ENCODE data around the gene CD83.
"Not testable (repeated sequence)": the region's sequence is repeated elsewhere in the genome, so short reads cannot be mapped to it uniquely, and the experiment has no call there.

CD83 gene

GRCh38 chr6:14142063-14142450, 24.5 kb downstream of the CD83 start:
- DNase-seq: no peak
- intact Hi-C loops (cut with DNase I): no loop called here

DNA sequence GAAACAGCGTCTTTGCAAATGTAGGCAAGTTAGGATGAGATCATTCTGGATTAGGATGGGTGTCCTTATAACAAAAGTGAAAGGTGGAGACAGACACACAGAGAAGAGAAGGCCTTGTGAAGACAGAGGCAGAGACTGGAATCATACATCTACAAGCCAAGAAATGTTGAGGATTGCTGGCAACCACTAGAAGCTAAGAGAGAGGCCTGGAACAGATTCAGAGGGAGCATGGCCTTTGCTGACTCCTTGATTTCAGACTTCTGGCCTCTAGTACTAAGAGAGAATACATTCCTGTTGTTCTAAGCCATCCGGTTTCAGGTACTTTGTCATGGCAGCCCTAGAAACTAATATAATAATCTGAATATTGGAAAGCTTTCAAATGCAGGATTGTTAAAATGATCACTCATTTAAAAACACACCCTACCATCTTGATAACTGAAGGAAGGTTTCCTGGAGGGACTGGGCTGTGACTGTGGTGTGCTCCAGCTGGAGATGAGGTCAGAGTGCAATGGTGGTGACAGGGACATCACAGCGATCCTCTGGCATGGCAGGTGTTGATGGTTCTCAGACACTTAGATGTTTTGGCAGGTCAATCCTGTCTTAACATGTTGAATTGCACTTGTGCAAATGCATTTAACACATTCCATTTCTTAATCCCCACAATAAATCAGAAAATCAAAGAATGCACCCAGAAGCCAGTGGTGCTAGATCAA, 25.1 kb downstream of the CD83 start:
- intact Hi-C loops (cut with DNase I): no loop called here
- no peak for DNase-seq

DNA sequence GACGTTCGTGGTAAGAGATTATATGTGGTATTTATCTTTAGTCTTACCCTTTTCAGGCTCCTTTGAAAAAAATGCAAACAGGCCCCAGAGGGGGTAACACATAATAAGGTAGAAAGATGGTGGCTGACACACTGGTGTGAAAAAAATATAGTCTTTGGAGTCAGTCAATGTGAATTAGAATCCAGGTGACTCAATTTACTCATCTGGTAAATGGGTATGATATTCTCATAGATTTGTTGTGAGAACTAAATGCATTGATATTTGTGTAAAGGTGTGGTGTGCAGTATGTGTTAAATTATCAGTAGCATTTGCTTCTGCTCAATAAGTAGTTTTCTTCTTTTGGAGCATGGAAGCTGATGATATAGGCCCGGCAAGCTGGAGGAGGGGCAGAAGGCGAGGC, 25.7 kb downstream of the CD83 start:
- DNase-seq: no peak
- intact Hi-C loops (cut with DNase I): no loop called here

DNA sequence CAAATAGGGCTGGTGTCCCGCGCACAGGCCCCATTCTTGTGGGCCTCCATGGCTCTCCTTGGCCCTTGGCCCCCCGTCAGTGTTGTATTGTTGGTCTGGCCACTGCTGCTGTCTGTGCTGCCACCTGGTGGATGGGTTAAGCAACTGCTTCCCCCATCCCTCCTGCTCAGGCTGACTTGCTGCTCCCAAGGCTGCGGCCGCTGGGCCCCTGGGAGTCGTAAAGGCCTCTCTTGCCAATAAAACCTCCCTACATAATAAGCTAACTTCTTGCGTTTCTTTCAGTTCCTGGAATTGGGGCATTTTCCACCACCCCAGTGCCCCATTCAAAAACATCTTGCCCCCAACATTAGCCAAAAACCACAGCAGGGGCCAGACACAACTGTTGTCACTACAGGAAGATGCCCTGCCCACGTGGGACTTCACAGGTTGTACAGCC, 27.1 kb downstream of the CD83 start:
- DNase-seq: peak; percentile 17 to 81 (median 62)
- intact Hi-C loops (cut with DNase I): no loop called here

DNA sequence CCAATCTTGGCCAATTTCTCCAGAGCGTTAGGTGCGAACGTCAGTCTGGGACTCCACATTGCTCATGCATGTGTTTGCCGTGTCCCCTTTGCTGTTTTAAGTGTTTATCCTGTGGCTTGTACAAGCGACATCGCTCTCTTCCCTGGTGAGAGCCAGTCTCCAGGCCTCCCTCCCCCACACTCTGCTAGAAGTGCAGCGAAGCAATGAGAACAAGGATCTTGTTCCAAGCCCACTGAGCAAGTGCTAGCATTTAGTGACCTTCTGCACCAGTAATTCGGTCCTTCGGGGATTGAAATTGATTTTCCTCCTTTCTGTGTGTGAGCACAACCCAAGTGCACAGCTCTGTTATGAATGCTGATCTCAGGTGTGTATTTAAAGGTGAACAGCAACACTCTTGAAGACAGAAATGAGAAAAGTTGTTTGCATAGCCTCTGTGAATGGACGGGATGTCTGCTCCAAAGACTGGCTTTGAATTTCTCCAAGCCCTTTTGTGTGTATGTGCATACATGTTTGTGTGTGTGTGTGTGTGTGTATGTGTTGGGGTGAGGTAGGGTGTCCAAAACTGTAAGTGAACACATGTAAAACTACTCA, 29.0 kb downstream of the CD83 start:
- intact Hi-C loops (cut with DNase I): no loop called here
- no peak for DNase-seq

DNA sequence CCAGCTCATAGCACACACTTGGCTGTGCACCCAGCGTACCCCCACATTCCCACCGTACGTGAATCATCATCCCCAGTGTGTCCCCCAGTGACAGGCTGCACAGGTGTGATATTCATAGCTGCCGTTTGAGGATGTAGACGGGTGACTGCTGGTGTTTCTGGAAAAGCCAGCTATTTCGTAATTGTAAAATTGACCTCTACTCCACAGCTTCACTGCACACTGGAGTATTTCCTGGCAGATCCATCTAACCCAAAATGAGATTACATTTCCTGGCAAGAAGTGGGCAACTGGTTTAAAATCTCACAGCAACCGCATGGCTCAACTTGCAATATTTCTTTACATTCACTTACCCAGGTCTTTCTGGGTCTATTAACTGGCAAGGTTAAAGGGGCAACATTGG, 30.3 kb downstream of the CD83 start:
- no peak for DNase-seq
- intact Hi-C loops (cut with DNase I): no loop called here

DNA sequence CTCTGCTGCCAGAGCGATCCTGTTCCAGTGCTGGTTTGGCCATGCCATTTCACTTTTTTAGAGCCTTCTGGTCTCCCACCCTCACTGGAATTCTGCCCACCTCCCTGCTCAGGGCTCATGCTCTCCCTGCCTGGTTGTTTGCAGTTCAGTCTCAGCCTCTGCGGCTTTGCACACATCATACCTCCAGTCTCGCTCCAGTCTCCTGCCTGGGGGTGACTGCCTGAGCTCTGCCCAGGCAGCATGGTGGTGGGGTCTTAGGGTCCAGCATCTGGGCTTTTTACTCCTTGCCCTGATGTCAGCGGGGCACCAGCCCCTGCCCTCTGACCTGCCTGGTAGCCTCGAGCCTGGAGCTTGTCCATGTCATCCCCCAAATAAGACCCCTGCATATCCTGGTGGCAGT, 30.9 kb downstream of the CD83 start:
- no peak for DNase-seq
- intact Hi-C loops (cut with DNase I): no loop called here

DNA sequence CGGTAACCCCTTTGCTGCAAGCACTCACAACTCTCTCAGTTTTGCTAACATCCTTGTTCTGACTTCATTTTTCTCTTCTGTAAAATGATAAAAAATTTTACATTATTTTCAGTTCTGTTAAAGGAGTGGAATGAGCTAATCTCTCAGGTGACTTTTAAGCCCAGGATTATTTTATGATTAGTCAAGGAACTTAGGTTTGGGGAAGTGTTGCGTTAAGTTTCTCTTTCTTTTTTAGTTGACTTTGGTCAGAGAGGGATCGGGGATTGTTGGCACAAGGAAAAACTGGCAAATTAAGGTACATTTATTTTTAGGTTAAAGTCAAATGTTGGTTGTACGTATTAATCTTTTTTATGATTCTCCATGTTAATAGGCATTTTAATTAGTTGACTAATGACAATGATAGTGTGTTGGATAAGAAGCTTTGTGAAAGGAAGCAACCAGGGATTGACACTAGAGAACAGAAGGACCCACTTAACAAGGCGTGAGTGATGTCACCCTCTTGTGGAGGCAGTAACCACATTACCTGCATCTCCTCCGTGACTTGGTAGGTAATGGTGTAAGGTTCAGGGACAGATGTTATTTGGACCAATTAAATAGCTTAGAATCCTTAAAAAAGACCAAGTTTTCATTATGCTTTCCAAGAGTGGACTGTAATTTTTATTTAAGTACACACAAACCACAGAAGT, 31.6 kb downstream of the CD83 start:
- DNase-seq: no peak
- intact Hi-C loops (cut with DNase I): no loop called here

DNA sequence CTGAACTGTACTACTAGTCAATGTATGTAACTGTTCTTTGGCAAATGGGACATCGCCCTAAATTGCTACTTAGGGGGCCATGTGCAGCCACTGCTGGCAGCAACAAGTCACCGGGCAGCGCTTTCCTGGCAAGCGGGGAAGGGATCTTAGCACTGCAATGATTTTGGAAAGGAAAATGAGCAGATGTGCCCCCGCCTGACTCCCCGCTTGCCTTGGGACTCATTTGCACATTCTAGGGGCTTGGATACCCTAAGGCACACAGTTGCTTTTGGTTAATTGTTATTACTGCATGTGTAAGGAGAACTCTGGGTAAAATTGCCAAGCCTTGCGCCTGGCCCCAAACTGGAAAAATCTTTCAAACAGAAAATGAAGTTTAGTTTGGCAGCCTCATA, 32.2 kb downstream of the CD83 start:
- intact Hi-C loops (cut with DNase I): no loop called here
- no peak for DNase-seq

DNA sequence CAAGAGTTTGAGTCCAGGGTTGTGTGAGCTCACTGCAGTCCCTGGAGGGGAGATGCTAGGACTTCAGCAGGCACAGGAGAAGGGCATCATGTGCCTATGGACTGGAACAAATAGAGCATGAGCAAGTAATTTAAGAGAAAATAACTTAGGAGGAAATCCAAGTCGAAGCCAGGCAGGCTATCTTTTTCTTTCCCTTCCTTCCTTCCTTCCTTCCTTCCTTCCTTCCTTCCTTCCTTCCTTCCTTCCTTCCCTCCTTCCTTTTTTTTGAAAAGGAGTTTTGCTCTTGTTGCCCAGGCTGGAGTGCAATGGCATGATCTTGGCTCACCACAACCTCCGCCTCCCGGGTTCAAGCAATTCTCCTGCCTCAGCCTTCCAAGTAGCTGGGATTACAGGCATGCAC, 33.7 kb downstream of the CD83 start:
- DNase-seq; intact Hi-C loops (cut with DNase I): not testable (repeated sequence)

GRCh38 chr6:14151773-14152172, 34.2 kb downstream of the CD83 start:
- no peak for DNase-seq
- intact Hi-C loops (cut with DNase I): no loop called here

DNA sequence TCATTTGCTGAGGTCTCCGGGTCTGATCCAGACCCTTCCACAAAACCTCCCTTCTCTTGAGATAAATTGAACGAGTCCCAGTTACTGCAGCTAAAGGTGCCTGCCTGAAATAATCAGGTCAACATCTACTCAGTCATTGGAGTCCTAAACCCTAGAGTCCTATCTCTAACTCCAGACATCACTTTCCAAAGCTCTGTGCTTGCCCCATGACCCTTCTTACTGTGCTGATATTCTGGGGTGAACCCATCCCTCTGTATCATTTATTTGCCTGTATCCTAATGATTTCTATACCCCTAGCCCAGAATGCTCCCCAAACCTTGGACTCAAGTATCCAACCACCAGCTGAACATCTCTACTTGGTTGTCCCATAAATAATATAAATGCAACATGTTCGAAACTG, 35.7 kb downstream of the CD83 start:
- intact Hi-C loops (cut with DNase I): no loop called here
- no peak for DNase-seq

GRCh38 chr6:14159090-14159489, 41.5 kb downstream of the CD83 start:
- intact Hi-C loops (cut with DNase I): no loop called here
- DNase-seq: no peak

- no peak for DNase-seq
- intact Hi-C loops (cut with DNase I): no loop called here
These were observed 45.3 kb downstream of the CD83 start for GRCh38 chr6:14162826-14163225.

- DNase-seq: no peak
These were observed 47.5 kb downstream of the CD83 start for GRCh38 chr6:14165091-14165490.

GRCh38 chr6:14166839-14167238, 49.3 kb downstream of the CD83 start:
- intact Hi-C loops (cut with DNase I): no loop called here
- no peak for DNase-seq

More at GRCh38 chr6:14165091-14165490, 47.5 kb downstream of the CD83 start:
- intact Hi-C loops (cut with DNase I): no loop called here

DNA sequence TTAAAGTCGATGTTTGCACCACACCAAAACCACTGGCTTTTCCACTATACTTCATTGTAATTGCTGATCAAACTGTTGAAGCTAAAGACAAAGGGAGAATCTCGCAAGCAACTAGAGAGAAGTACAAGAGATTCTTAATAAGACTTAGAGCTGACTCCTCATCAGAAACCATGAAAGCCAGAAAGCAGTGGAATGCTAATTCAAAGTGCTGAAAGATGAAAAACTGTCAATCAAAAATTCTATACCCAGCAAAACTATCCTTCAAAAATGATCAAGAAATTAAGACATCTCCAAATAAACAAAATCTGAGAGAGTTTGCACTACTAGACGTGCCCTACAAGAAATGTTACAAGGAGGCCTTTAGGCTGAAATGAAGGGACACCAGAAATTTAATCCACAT, 52.6 kb downstream of the CD83 start:
- intact Hi-C loops (cut with DNase I): no loop called here
- no peak for DNase-seq

DNA sequence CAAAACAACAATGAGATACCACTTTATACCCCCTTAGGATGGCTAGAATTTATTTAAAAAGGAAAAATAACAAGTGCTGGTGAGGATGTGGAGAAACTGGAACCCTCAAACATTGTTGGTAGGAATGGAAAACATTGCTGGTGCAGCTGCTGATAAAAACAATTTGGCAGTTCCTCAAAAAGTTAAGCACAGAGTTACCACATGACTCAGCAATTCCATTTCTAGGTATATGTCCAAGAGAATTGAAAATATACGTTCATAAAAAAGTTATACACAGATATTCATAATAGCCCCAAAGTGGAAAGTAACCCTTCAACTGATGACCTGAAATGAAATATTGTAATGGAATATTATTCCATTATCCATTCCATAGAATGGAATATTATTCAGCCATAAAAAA, 55.0 kb downstream of the CD83 start:
- DNase-seq: no peak
- intact Hi-C loops (cut with DNase I): no loop called here

- DNase-seq: no peak
- intact Hi-C loops (cut with DNase I): no loop called here
These were observed 56.7 kb downstream of the CD83 start for GRCh38 chr6:14174226-14174625.

GRCh38 chr6:14174996-14175395, 57.4 kb downstream of the CD83 start:
- DNase-seq: no peak
- intact Hi-C loops (cut with DNase I): no loop called here

- DNase-seq: no peak
- intact Hi-C loops (cut with DNase I): no loop called here
These were observed 58.9 kb downstream of the CD83 start for GRCh38 chr6:14176429-14176828.

All from head of caudate nucleus (tissue), 42 donors.